Activated CD8-positive, alpha-beta T cell treated with anti-CD3 and anti-CD28 coated beads for 36 hours (primary cell): ENCODE results near the gene TLR3. TPM values are rescaled to one million over a fixed set of nuclear protein-coding genes. Genes with fewer than 3 reads are reported as not detected.
A peak's percentile ranks its signal among the peaks of the same experiment; 100 is the strongest.

Experiments used
- ATAC-seq: fragments of 200-7000 bp; cut with Tn5 transposase; one replicate; pipeline ENCODE4 v1.10.0; 2021; ENCODE audit warnings: mild to moderate bottlenecking, moderate library complexity
- CTCF ChIA-PET: fragments of 350-600 bp; sonication (Branson Sonifier 250); formaldehyde crosslinking; loops from one replicate; lab custom pipeline; 2021; ENCODE audit warnings: antibody characterized with exemption; lab: Charles Lee
- POLR2A ChIA-PET: fragments of 350-600 bp; sonication (Branson Sonifier 250); formaldehyde crosslinking; loops from one replicate; lab custom pipeline; 2021; ENCODE audit warnings: antibody characterized with exemption; lab: Charles Lee
- DNase-seq: peaks from one replicate; pipeline ENCODE4 v3.0.0-alpha.2; 2020
- H3K27ac Mint-ChIP-seq: one replicate; pipeline ENCODE4 v1.8.0; 2021; ENCODE audit warnings: mild to moderate bottlenecking, mixed read lengths
- H3K27me3 Mint-ChIP-seq: one replicate; pipeline ENCODE4 v1.8.0; 2021; ENCODE audit warnings: mixed read lengths
- H3K36me3 Mint-ChIP-seq: one replicate; pipeline ENCODE4 v1.8.0; 2021; ENCODE audit warnings: low read depth, mixed read lengths
- H3K4me1 Mint-ChIP-seq: one replicate; pipeline ENCODE4 v1.8.0; 2021; ENCODE audit warnings: low read depth, mixed read lengths
- H3K4me3 Mint-ChIP-seq: one replicate; pipeline ENCODE4 v1.8.0; 2021; ENCODE audit warnings: mild to moderate bottlenecking, moderate library complexity, mixed read lengths
- H3K9me3 Mint-ChIP-seq: one replicate; pipeline ENCODE4 v1.8.0; 2021; ENCODE audit warnings: mixed read lengths
- CTCF ChIP-seq: fragments of 200-600 bp; IDR thresholded peaks from one replicate; pipeline ENCODE4 v1.8.0; 2022; ENCODE audit warnings: antibody characterized with exemption, mild to moderate bottlenecking
- intact Hi-C: fragments of 100-400 bp; cut with micrococcal nuclease; formaldehyde crosslinking; loops from one replicate; pipeline ENCODE4 v1.10.0; 2022
- total RNA-seq, 2 experiments: library from RNA; stranded (reverse); gene quantifications; one replicate each; pipeline ENCODE4 v1.2.3, GENCODE V29; 2021

The TLR3 gene
- total RNA-seq, 2 experiments from 2014 or later, result not detected

- Mint-ChIP-seq H3K4me1 (peaks cover 3% of the 10 kb centered on the region), H3K27ac (no peak overlapping the region), H3K36me3 (no peaks in the 10 kb centered on the region), H3K27me3 (no peaks in the 10 kb centered on the region), H3K9me3 (no peaks in the 10 kb centered on the region), H3K4me3 (no peak overlapping the region)
- TF ChIP-seq CTCF, result peak; percentile 74
- no peak for DNase-seq
- intact Hi-C loops, result loop anchor here (1.0 kb wide), 1 partner anchor 69 kb away; no protein-coding TSS in a partner anchor
- ChIA-PET CTCF (interaction anchor here (0.6 to 3.0 kb wide), 15 partner anchors 8 to 496 kb away, joined by 3 to 27 read pairs (median 4); partner anchors contain the start of gene TLR3), POLR2A (no interaction called here)
- no peak for ATAC-seq
Observed at GRCh38 chr4:186137196-186137794, 68.3 kb downstream of the TLR3 start.

Other genes starting within 250 kb of the TLR3 start
- gene FAM149A, start 35.5 kb downstream of the TLR3 start, total RNA-seq, result under 1 TPM; 0.38 to 0.52 TPM
- gene CYP4V2, start 122.4 kb downstream of the TLR3 start, total RNA-seq, result 1 to 10 TPM; 4.8 to 5.1 TPM
- not detected for gene KLKB1, start 158.4 kb downstream of the TLR3 start, total RNA-seq
- gene F11, start 197.0 kb downstream of the TLR3 start, total RNA-seq, result not detected